ENCODE data around the gene ANKS1B.
"Not testable (repeated sequence)": the region's sequence is repeated elsewhere in the genome, so short reads cannot be mapped to it uniquely, and the experiment has no call there.

ANKS1B gene

GRCh38 chr12:99765469-99766114, 219.1 kb downstream of the ANKS1B start:
- no peak for DNase-seq (ENCODE audit: low read depth in 2 of 2, low spot score in 1 of 2)

- DNase-seq (ENCODE audit: low read depth in 2 of 2, low spot score in 1 of 2) = no peak
Observed at GRCh38 chr12:99759444-99759843, 225.3 kb downstream of the ANKS1B start.

GRCh38 chr12:99758997-99759396, 225.7 kb downstream of the ANKS1B start:
- DNase-seq (ENCODE audit: low read depth in 2 of 2, low spot score in 1 of 2) = no peak

DNA sequence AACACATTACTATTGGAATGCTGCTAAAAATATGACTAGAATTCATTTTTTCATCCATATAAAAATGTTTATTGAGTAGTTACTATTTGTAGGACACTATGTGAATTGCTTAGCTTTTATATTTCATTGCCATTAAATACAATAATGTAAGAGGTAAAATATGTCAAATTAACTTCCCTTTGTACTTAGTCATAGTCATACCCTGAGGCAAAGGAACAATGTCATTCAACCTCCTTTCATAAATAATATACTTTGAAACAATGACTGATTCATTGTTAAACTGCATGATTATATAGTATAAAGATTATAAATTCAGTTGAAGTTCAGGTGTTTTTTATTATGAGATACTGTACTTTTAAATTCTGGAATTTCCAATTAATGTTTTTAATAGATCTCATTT, 232.0 kb downstream of the ANKS1B start:
- no peak for DNase-seq (ENCODE audit: low read depth in 2 of 2, low spot score in 1 of 2)

DNA sequence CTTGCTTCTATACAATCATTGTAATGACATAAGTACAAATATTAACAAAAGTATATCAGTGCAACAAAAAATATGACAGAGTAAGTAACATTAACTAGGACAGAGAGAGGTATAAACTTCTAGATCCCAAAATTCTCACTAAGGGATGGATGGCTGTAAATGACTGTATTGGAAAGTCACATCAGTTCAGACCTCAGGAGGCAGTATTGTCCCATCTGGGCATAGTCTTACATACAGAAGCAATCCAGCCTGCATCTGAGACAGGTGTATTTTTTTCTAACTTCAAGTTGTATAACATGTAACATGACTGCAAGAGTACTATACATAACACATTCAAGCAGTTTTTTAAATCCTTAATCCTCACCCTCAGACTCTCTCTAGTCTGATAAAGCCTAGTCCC, 238.2 kb downstream of the ANKS1B start:
- DNase-seq (ENCODE audit: low read depth in 2 of 2, low spot score in 1 of 2) = no peak

DNA sequence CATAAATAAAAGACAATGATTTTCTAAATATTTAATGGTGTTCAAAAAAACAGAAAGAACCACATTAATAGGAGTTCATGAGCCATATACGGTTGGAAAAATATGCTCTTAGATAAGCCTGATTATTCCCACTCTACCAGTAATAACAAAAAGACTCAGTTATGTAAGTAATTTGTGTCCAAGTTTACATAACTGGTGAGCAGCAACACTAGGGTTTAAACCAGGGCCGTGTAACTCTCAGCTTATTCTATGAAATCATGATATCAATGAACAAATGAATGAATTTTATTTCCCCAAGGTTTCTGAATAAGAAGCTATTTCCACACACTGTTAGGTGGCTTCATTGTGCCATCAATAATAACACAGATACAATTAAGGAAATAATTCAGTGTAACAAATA, 238.8 kb downstream of the ANKS1B start:
- DNase-seq (ENCODE audit: low read depth in 2 of 2, low spot score in 1 of 2) = no peak

- no peak for DNase-seq (ENCODE audit: low read depth in 2 of 2, low spot score in 1 of 2)
Observed at GRCh38 chr12:99745121-99745520, 239.6 kb downstream of the ANKS1B start.

- no peak for DNase-seq (ENCODE audit: low read depth in 2 of 2, low spot score in 1 of 2)
Observed at GRCh38 chr12:99736760-99737269, 247.9 kb downstream of the ANKS1B start.

DNA sequence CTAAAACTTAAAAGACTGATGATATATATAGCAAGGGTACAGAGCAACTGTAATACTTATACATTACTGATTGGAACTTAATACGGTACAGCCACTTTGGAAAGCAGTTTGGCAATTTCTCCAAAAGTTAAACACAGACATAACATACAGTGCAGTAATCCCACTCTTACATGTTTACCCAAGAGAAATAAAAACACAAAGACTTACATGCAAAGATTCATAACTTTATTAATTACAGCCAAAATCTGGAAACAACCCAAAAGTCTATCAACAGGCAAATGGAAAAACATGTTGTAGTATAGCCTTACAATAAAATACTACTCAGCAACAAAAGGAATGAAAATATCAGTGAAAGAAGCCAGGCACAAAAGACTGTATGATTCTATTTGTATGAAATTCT, 252.6 kb downstream of the ANKS1B start:
- DNase-seq (ENCODE audit: low read depth in 2 of 2, low spot score in 1 of 2) = no peak

GRCh38 chr12:99722690-99723486, 261.8 kb downstream of the ANKS1B start:
- no peak for DNase-seq (ENCODE audit: low read depth in 2 of 2, low spot score in 1 of 2)

GRCh38 chr12:99721715-99722275, 262.9 kb downstream of the ANKS1B start:
- no peak for DNase-seq (ENCODE audit: low read depth in 2 of 2, low spot score in 1 of 2)

GRCh38 chr12:99720083-99720465, 264.7 kb downstream of the ANKS1B start:
- DNase-seq (ENCODE audit: low read depth in 2 of 2, low spot score in 1 of 2) = not testable (repeated sequence)

DNA sequence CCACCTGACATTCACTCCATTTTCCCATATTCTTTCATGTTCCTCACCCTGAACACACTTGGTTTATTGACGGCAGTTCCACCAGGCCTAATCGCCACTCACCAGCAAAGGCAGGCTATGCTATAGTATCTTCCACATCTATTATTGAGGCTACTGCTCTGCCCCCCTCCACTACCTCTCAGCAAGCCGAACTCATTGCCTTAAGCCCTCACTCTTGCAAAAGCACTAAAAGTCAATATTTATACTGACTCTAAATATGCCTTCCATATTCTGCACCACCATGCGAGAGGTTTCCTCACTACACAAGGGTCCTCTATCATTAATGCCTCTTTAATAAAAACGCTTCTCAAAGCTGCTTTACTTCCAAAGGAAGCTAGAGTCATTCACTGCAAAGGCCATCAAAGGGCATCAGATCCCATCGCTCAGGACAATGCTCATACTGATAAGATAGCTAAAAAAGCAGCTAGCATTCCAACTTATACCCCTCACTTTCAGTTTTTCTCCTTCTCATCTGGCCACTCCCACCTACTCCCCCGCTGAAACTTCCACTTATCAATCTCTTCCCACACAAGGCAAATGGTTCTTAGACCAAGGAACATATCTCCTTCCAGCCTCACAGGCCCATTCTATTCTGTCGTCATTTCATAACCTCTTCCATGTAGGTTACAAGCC, 265.2 kb downstream of the ANKS1B start:
- DNase-seq (ENCODE audit: low read depth in 2 of 2, low spot score in 1 of 2) = not testable (repeated sequence)

- DNase-seq (ENCODE audit: low read depth in 2 of 2, low spot score in 1 of 2) = not testable (repeated sequence)
Observed at GRCh38 chr12:99715841-99716510, 268.8 kb downstream of the ANKS1B start.

GRCh38 chr12:99714921-99715320, 269.8 kb downstream of the ANKS1B start:
- DNase-seq (ENCODE audit: low read depth in 2 of 2, low spot score in 1 of 2) = not testable (repeated sequence)

DNA sequence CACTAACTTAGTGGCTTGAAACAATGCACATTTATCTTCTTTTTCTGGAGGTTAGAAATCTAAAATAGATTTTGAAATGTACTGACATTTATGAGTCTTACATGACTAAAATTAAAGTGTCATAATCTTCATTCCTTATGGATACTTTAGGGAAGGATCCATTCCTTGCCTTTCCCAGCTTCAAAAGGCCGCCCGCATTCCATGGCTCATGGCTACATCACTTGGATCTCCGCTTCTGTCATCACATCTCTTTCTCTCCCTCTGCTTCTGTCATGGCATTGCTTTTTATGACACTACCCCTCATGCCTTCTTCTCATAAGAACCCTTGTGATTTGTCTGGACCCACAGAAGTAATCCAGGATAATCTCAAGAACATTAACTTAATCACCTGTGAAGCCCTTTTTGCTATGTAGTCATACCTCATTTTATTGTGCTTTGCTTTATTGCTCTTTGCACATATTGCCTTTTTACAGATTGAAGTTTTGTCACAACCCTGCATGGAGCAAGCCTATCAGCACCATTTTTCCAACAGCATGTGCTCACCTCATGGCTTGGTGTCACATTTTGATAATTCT, 270.7 kb downstream of the ANKS1B start:
- no peak for DNase-seq (ENCODE audit: low read depth in 2 of 2, low spot score in 1 of 2)

DNA sequence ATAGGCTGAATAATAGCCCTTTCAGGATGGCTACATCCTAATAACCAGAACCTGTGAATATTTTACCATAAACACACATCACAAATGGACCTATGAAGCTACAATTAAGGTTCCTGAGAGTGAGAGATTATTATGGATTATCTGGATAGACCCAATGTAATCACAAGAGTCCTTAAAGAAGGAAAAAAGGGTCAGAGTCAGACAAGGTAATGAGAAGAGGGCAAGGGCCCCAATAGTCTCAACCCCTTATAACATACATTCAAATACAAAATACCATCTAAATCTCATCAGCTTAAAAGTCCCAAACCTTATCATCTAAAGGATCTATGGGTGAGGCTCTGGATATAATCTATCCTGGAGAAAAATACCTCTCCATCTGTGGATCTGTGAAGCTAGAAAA, 272.5 kb downstream of the ANKS1B start:
- DNase-seq (ENCODE audit: low read depth in 2 of 2, low spot score in 1 of 2) = no peak

DNA sequence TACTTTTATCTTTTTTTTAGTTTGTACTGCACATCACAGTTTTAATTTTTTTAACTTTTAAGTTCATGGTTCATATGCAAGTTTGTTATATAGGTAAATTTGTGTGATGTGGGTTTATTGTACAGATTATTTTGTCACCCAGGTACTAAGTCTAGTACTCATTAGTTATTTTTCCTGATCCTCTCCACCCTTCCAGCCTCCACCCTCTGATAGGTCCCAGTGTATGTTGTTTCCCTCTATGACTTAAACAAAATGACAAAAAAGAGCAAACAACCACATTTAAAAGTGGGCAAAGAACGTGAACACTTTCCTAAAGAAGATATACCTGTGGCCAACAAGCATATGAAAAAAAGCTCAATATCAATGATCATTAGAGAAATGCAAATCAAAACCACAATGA, 273.5 kb downstream of the ANKS1B start:
- DNase-seq (ENCODE audit: low read depth in 2 of 2, low spot score in 1 of 2) = no peak

GRCh38 chr12:99709619-99710018, 275.1 kb downstream of the ANKS1B start:
- DNase-seq (ENCODE audit: low read depth in 2 of 2, low spot score in 1 of 2) = no peak

DNA sequence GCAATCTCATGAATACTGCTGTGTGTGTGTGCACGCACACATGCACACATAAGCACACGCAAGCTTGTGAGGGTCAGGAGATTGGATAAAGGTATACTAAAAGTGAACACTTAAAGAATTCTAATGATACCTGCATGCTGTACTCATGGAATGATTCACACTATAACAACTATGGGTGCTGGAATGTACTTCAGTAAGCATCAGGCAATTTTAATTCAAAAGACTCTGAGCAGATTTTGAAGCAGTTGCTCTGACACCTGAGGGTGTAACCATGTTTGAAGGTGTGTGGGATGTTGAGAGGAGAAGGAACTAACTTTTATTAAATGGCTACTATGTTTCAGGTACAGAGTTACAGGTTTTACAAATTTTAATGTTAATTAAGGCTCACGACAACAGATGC, 275.6 kb downstream of the ANKS1B start:
- no peak for DNase-seq (ENCODE audit: low read depth in 2 of 2, low spot score in 1 of 2)

GRCh38 chr12:99707883-99708282, 276.9 kb downstream of the ANKS1B start:
- DNase-seq (ENCODE audit: low read depth in 2 of 2, low spot score in 1 of 2) = no peak

All from stimulated activated CD8-positive, alpha-beta memory T cell treated with anti-CD3 and anti-CD28 coated beads, Interleukin-4, amount 100 ng/mL, for 1 hour (primary cell).